ENCODE measurements around the gene GALK2.

- TF ChIP-seq POLR2A (IDR thresholded peaks at IDR 0.05) (no peak), CTCF (IDR thresholded peaks at IDR 0.05) (no peak), POLR2AphosphoS5 (IDR thresholded peaks at IDR 0.05) (no peak)
Measured at GRCh38 chr15:49212897-49213296, 42.9 kb downstream of the GALK2 start.

All from breast epithelium (tissue), 3 donors.